ENCODE data around the gene SLC5A3.

Gene SLC5A3

GRCh38 chr21:34071683-34072082 lies 1.7 kb upstream of the SLC5A3 start:
- no peak for DNase-seq (ENCODE audit: low read depth in 2 of 2)

DNA sequence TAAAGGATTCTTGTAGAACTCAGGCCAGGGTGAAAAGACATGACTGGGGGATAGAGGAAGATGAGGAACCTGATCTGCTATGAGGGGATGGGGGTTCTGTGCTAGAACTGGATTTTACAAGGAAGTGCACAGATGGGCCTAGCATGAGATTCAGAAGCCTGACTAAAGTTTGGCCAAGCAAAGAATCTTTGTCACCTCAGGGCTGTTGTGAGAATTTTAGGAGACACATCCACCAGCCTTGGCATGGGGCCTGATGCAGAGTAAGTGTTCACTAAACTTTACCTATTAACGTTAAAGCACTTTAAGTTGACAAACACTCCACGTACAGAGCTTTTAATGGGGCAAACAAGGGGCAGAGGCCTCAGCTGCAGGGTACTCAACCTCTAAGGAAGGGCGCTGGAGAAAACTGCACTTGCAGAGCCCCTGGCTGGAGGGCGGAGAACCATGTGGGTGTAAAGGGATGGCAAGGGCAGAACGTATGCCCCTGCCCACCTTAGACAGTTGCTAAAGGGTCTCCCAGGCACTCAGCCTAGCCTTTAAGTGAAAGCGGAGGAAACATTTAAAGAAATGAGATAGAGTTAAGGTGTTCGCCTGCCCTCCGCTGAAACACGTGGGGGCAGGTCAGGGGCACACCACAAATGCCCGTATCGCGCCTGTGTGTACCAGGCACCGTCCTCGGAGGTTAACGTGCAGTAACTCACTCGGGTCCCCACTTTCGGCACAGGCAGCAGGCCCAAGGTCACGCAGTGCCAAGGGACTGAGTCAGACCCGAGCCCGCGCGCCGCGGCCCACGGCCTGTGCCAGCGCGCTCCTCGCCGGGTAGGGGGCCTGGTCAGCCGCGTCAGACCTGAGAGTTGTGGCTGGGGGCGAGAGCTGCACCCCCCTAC lies 990 bp upstream of the SLC5A3 start:
- no peak for DNase-seq (ENCODE audit: low read depth in 2 of 2)

DNA sequence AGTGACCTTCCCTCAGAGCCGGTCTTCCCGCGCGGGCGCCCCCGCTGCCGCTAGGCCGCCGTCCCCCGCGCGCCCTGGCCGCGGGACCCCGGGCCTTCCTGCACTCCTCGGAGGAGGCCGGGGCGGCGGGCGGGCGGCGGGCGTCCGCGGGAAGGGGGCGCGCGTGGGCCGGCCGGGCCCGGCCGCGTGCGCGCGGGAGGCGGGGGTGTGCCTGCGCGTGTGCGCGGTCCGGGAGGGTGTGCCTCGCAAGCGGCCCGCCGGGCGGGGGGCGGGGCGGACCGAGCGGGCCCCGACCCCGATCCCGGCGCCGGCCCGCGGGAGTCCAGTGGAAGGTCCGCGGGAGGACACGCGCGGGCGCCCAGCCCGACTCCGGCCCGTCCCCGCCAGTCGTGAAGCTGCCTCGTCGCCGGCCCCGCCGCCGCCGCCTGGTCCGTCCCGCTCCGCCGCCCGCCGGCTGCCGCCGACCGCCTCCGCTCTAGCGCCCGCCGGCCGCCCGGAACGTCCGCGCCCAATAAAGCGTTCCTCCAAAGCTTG lies 438 bp downstream of the SLC5A3 start:
- DNase-seq (ENCODE audit: low read depth in 2 of 2) = no peak

- no peak for DNase-seq (ENCODE audit: low read depth in 2 of 2)
These were observed 1.1 kb downstream of the SLC5A3 start for GRCh38 chr21:34074283-34075090.

GRCh38 chr21:34075091-34075425 lies 1.7 kb downstream of the SLC5A3 start:
- DNase-seq (ENCODE audit: low read depth in 2 of 2) = no peak

DNA sequence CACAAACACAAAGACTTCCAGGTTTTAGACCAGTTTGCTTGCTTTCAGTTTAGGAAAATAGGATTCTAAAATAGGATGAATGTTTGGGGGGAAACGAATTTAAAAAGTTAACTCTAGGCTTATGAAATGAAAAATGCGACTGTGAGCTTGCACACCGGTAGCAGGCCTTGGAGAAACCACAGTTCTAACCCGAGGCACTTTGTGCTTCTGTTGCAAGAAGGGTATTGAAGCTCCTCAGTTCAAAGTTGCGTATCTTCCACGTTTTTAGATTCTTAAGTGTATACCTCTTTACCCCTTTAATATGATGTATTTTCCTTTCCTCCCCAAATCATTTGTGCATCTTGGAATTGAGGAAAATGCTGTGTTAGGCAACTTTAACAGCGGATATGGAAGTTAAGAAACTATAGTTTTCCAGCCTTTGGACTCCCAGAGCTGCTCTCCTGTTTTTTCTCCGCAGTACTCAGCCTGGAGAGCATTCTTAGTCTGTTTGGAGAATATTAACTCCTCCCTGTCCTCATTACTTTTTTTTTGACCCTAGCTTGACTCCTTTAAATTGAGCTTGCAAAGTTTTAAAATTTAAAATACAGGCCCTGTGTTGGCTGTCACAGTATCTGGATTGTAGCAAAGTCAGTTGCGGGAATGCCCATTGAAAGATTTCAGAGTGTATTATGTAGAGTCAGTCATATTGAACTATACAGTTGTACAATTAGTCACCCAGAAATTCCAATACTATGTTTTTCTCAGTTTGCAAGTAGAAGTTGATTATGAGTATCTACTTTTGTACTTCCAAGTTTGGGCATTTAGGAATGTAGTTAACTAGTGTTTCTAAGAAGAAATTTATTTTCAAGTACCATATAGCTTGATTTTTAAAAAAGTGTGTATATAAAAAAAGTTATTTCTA lies 2.6 kb downstream of the SLC5A3 start:
- DNase-seq (ENCODE audit: low read depth in 2 of 2) = no peak

DNA sequence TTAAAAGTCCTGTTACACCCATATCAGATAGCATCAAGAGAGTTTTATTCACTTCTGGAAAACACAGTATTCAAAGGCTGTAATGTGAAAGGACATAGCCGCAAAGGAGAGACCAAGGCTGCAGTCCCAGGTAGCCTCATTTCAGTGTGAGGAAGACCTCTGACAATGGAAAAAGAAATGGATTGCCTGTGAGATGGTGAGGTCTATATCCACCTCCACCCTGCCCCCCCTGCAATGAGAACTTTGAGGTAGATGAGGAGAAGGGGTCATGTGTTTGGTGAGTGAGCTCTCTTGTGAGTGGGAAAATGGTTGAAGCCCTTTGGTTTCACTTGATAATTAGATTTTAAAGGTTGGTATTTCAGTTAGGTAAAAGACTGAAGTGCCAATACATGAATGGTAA lies 3.5 kb downstream of the SLC5A3 start:
- no peak for DNase-seq (ENCODE audit: low read depth in 2 of 2)

- DNase-seq (ENCODE audit: low read depth in 2 of 2) = no peak
These were observed 4.5 kb downstream of the SLC5A3 start for GRCh38 chr21:34077888-34078287.

- no peak for DNase-seq (ENCODE audit: low read depth in 2 of 2)
These were observed 5.5 kb downstream of the SLC5A3 start for GRCh38 chr21:34078915-34079314.

- no peak for DNase-seq (ENCODE audit: low read depth in 2 of 2)
These were observed 7.3 kb downstream of the SLC5A3 start for GRCh38 chr21:34080710-34081109.

- no peak for DNase-seq (ENCODE audit: low read depth in 2 of 2)
These were observed 9.4 kb downstream of the SLC5A3 start for GRCh38 chr21:34082769-34083168.

- DNase-seq (ENCODE audit: low read depth in 2 of 2) = no peak
These were observed 10.0 kb downstream of the SLC5A3 start for GRCh38 chr21:34083357-34083756.

GRCh38 chr21:34085129-34085528 lies 11.8 kb downstream of the SLC5A3 start:
- DNase-seq (ENCODE audit: low read depth in 2 of 2) = no peak

- no peak for DNase-seq (ENCODE audit: low read depth in 2 of 2)
These were observed 13.5 kb downstream of the SLC5A3 start for GRCh38 chr21:34086887-34087306.

DNA sequence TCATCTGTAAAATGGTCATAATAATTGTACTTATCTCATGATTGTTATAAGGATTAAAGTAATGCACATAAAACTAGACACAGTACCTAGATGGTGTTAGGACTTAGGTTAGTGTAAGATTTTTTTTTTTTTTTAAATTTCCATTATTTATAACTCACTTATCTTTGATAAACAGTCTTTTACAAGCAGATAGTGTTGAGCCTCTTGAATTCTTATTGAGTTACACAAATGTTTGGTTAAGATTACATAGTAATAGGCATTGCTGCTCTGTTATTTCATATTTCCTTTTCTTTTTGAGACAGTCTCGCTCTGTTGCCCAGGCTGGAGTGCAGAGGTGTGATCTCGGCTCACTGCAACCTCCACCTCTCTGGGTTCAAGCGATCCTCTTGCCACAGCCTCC lies 15.4 kb downstream of the SLC5A3 start:
- no peak for DNase-seq (ENCODE audit: low read depth in 2 of 2)

- DNase-seq (ENCODE audit: low read depth in 2 of 2) = no peak
These were observed 17.7 kb downstream of the SLC5A3 start for GRCh38 chr21:34091032-34091431.

GRCh38 chr21:34091607-34092006 lies 18.2 kb downstream of the SLC5A3 start:
- no peak for DNase-seq (ENCODE audit: low read depth in 2 of 2)

DNA sequence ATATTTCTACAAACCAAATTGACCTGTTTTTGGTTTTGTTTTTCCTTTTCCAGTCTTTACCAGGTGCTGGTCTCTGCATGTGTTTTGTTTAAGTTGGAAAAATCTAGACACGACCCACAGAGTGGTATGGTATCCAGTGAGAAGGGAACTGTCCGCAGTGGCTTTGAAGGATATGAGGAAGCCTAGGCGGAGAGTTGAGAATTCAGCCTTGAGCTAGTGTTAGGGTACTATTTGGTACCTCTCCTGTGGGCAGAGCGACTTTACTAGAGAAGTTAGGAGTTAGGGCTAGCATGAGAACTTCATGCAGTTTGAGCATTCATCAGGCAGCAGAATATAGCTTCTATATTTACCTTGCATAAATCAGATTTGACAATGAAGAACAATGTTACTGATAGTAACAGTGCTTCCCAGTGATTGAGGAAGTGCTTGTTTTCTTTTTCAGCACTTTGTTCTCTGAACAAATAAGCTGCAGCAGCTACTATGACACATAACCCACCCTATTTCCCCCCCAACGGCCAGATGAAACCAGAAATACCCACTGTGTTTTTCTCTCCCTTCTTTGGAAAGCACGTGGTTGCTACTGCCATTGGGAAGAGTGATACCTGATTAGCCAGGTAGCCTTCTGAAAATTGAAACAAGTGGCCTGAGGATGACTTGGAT lies 19.0 kb downstream of the SLC5A3 start:
- DNase-seq (ENCODE audit: low read depth in 2 of 2) = no peak

GRCh38 chr21:34093083-34093482 lies 19.7 kb downstream of the SLC5A3 start:
- DNase-seq (ENCODE audit: low read depth in 2 of 2) = no peak

GRCh38 chr21:34094949-34095348 lies 21.6 kb downstream of the SLC5A3 start:
- DNase-seq (ENCODE audit: low read depth in 2 of 2) = no peak

DNA sequence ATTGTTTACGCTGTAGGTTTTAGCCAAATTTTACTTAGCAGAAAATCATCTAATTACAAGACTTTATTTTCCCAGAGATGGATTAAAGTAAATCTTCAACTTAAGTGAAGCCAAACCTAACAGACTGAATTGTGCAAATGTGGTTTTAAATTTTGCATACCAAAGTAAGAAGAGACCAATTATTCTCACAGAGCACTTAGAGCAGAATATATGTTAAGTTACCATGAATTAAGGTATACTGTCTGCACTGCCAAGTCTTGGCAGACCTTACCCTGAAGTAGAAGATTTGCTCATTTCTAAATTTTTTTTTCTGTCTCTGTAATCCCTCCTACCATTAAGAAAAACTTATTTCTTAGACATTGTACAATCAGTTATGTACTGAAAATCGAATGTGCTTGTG lies 24.1 kb downstream of the SLC5A3 start:
- no peak for DNase-seq (ENCODE audit: low read depth in 2 of 2)
